Testis (tissue), 3 donors: ENCODE results near the gene ZC3H18. TPM values are rescaled to one million over a fixed set of nuclear protein-coding genes. Genes with fewer than 3 reads are reported as not detected.

ENCODE experiments used
- DNase-seq: peaks from one replicate; pipeline ENCODE4 v3.0.0-alpha.2; 2019
- H3K27ac ChIP-seq, 2 donors: fragments of 200-600 bp; sonication (generic); one replicate each; pipeline ENCODE4 v1.5.1; 2019
- H3K27me3 ChIP-seq: fragments of 200-600 bp; sonication (generic); one replicate; pipeline ENCODE4 v1.5.1; 2019
- H3K36me3 ChIP-seq: fragments of 200-600 bp; sonication (generic); one replicate; pipeline ENCODE4 v1.5.1; 2017; ENCODE audit warnings: low read depth; ENCODE audit errors: missing control alignments
- H3K4me1 ChIP-seq: fragments of 200-600 bp; sonication (generic); one replicate; pipeline ENCODE4 v1.5.1; 2019
- H3K4me3 ChIP-seq, 2 donors: fragments of 200-600 bp; sonication (generic); one replicate each; pipeline ENCODE4 v1.5.1; 2017 to 2019
- H3K9me3 ChIP-seq: fragments of 200-600 bp; sonication (generic); one replicate; pipeline ENCODE4 v1.5.1; 2017
- CTCF ChIP-seq, 3 experiments: fragments of 450-650 bp in 2 of 3; fragments of 200-600 bp in 1 of 3; sonication (generic) in 1 of 3; IDR thresholded peaks; one replicate each; pipeline ENCODE4 v1.5.1; 2016 to 2019; ENCODE audit warnings: antibody characterized with exemption in 3 of 3, mild to moderate bottlenecking in 2 of 3, moderate library complexity in 1 of 3
- POLR2A ChIP-seq: fragments of 450-650 bp; IDR thresholded peaks from one replicate; pipeline ENCODE4 v1.6.1; 2017; ENCODE audit warnings: antibody characterized with exemption, mild to moderate bottlenecking, moderate library complexity
- WGBS, 2 donors: methylation state at CpG; one replicate each; pipeline ENCODE4 v1.1.5; 2018; 5-methylcytosine and 5-hydroxymethylcytosine counted together
- intact Hi-C: fragments of 100-400 bp; cut with DNase I; formaldehyde crosslinking; loops from one replicate; pipeline ENCODE4 v1.15.1; 2023; ENCODE audit warnings: low total_unique reads
- polyA plus RNA-seq: library from polyadenylated mRNA; stranded (reverse); fragments of 350-450 nt; fragmentation: Illumina TruSeq; extraction: RNeasy Lipid Tissue Mini Kit (QIAGEN cat#74804); gene quantifications from one replicate; pipeline ENCODE4 v1.2.3, GENCODE V29; 2014; ENCODE audit warnings: low read depth, low replicate concordance; ENCODE audit not compliant: insufficient read depth
- total RNA-seq, 2 donors: library from RNA; depleted of rRNA; stranded (reverse); fragments of >200 nt; gene quantifications; one replicate each; pipeline ENCODE4 v1.2.3, GENCODE V29; 2016

ZC3H18 gene
- total and polyA plus RNA-seq, 3 donors from 2014 or later = 53.8 to 63.7 (median 59.6) TPM

GRCh38 chr16:88535191-88535856, 34.9 kb upstream of the ZC3H18 start:
- Histone ChIP-seq H3K27ac (no peak overlapping the region), H3K9me3 (no peaks in the 10 kb centered on the region), H3K4me3 (peak overlapping the region; percentile 35 to 63), H3K27me3 (no peaks in the 10 kb centered on the region), H3K4me1 (peaks cover 28% of the 10 kb centered on the region), H3K36me3 (no peaks in the 10 kb centered on the region)
- WGBS, 2 donors = 56 to 70% methylated on average over 10 to 22 of the region's 22 CpGs
- DNase-seq = no peak
- TF ChIP-seq CTCF (IDR thresholded peaks at IDR 0.05) (no peak), POLR2A (no peak)
- intact Hi-C loops = no loop called here

- no peaks in the 10 kb centered on the region for H3K36me3 ChIP-seq
- no peak overlapping the region for H3K27ac ChIP-seq
- no peak for DNase-seq
- no peak overlapping the region for H3K4me3 ChIP-seq
- H3K27me3 ChIP-seq = no peaks in the 10 kb centered on the region
- intact Hi-C loops = no loop called here
- WGBS, 2 donors = 66 to 78% methylated on average over 9 of the region's 9 CpGs
- peaks cover 23% of the 10 kb centered on the region for H3K4me1 ChIP-seq
- TF ChIP-seq POLR2A (no peak), CTCF (IDR thresholded peaks at IDR 0.05) (no peak)
- H3K9me3 ChIP-seq = no peaks in the 10 kb centered on the region
Measured at GRCh38 chr16:88535857-88536222, 34.4 kb upstream of the ZC3H18 start.

- Histone ChIP-seq H3K27me3 (no peaks in the 10 kb centered on the region), H3K27ac (no peak overlapping the region), H3K9me3 (no peaks in the 10 kb centered on the region), H3K4me1 (peaks cover 17% of the 10 kb centered on the region), H3K36me3 (no peaks in the 10 kb centered on the region), H3K4me3 (no peak overlapping the region)
- intact Hi-C loops = no loop called here
- TF ChIP-seq CTCF (IDR thresholded peaks at IDR 0.05) (no peak), POLR2A (no peak)
- no peak for DNase-seq
- WGBS, 2 donors = 88 to 91% methylated on average over 5 to 11 of the region's 11 CpGs
Measured at GRCh38 chr16:88536510-88536909, 33.7 kb upstream of the ZC3H18 start.

GRCh38 chr16:88536971-88537751, 33.0 kb upstream of the ZC3H18 start:
- Histone ChIP-seq H3K27me3 (no peaks in the 10 kb centered on the region), H3K9me3 (no peaks in the 10 kb centered on the region), H3K4me1 (peaks cover 10% of the 10 kb centered on the region), H3K27ac (no peak overlapping the region), H3K4me3 (no peak overlapping the region), H3K36me3 (no peaks in the 10 kb centered on the region)
- no peak for TF ChIP-seq CTCF (IDR thresholded peaks at IDR 0.05)
- no peak for TF ChIP-seq POLR2A
- 72 to 89% methylated on average over 25 to 31 of the region's 31 CpGs for WGBS, 2 donors
- intact Hi-C loops = no loop called here
- DNase-seq = no peak
